PC-9 (cell line): ENCODE measurements around the gene NME7.

Source experiments
- EZH2 ChIP-seq: fragments of 200-600 bp; sonication (generic); IDR thresholded peaks from 2 replicates; pipeline ENCODE4 v1.8.0; 2017; ENCODE audit warnings: antibody characterized with exemption, low read depth
- TF ChIP-seq, protein P1 (sequence below): fragments of 200-600 bp; sonication (generic); conservative IDR thresholded peaks from 2 replicates; pipeline ENCODE4 v1.6.1; 2017; ENCODE audit warnings: mixed run types, antibody characterized with exemption, mild to moderate bottlenecking, moderate library complexity

DNA sequence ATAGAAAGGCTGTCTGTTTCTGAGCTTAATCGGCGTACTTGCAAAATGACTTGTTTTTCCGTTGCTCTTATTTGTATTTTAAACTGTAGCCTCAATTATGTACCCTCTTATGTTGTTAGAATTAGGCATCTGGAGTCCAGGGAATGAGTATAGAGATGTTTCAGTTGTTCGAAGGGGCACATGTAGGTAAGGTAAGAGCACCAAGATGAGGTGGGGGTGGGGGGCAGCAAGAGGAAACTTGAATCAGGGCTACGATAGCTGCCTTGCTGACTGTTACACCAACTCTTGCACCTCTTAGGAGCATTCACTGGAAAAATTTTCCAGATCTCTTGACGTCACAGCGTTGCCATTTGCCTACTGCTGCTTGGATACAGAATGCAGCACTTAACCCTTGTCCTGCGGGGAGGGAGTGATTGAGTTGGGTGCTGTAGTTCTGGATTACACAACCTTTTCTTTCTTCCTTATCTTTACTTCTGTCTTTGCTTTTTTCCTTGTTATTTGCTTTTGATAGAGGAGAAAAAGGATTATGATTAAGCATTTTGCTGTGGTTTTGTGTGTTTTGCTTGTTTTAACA is 257.9 kb downstream of the NME7 start:
- TF ChIP-seq, protein P1, sequence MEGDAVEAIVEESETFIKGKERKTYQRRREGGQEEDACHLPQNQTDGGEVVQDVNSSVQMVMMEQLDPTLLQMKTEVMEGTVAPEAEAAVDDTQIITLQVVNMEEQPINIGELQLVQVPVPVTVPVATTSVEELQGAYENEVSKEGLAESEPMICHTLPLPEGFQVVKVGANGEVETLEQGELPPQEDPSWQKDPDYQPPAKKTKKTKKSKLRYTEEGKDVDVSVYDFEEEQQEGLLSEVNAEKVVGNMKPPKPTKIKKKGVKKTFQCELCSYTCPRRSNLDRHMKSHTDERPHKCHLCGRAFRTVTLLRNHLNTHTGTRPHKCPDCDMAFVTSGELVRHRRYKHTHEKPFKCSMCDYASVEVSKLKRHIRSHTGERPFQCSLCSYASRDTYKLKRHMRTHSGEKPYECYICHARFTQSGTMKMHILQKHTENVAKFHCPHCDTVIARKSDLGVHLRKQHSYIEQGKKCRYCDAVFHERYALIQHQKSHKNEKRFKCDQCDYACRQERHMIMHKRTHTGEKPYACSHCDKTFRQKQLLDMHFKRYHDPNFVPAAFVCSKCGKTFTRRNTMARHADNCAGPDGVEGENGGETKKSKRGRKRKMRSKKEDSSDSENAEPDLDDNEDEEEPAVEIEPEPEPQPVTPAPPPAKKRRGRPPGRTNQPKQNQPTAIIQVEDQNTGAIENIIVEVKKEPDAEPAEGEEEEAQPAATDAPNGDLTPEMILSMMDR, result no peak
- TF ChIP-seq EZH2, result no peak
